GM08714 (cell line): ENCODE data around the gene YTHDC2.

Source experiments
- H3K4me3 ChIP-seq: fragments of 200-500 bp; sonication (Bioruptor generic); 2 replicates; pipeline ENCODE4 v1.5.1; 2014; ENCODE audit warnings: mild to moderate bottlenecking, low read length, inconsistent platforms
- ZNF274 ChIP-seq: IDR thresholded peaks from 2 replicates; pipeline ENCODE4 v1.6.1; 2012; ENCODE audit warnings: mild to moderate bottlenecking, low read depth, low read length

Gene YTHDC2

DNA sequence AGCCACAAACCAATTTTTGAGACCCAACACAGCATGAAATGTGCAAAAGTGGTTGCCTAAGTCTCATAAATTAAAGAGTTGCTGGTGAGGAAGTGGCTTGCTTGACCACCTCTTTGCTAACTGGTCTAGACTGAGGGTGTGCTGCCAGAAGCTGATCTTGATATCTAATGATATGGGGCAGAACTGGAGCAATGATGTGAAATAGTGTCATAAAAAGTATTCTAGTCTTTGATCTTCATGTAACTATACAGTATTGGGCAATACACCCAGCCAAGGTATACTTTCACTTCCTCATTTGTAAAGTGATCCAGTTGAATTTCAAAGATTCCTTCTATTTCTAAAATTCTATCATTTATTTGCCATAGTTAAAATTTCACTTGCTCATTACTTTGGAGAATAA lies 5.9 kb upstream of the YTHDC2 start:
- no peak overlapping the region for H3K4me3 ChIP-seq
- no peak for TF ChIP-seq ZNF274

DNA sequence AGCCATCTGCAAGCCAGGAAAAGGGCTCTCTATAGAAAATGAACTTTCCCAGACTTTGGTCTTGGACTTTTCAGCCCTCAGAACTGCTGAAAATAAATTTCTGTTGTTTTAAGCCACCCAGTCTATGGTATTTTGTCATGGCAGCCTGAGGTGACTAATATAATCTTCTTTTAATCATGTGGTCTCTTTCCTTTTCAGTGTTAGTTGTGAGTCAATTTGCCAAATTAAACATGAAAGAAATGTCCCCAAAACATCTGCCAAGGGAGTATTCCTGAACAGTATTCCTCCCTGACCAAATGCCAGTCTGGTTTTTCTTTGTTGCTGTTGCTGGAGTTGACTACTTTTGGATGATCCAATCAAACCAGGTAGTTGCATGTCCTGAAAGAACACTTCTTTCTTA lies 4.7 kb upstream of the YTHDC2 start:
- TF ChIP-seq ZNF274: no peak

DNA sequence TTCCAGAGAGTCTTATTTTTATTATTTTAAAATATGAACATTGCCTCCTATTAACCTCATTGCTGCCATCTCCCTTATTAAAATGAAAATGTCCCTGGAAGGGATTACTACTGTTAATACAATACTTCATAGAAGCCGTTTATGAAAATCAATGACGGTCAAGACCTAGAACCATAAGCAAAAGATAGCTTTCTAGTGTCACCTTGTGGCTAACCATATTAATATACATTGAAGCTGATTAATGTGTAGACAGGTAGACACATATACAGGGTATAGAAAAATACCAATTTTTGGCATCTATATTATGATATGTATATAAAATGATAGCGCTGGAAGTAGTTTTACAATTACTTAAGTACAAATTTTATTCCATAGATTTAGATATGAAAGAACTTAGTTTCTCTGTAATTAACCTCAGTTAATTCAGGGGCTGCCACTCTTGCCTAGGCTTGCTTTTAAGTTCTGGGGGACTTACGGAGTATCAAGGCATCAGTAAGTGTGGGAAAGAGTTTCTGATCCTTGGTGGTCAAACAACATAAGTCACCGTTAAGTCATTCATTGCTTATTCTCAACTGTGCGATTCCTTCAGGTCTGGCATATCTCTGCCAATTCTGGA lies 2.5 kb upstream of the YTHDC2 start:
- TF ChIP-seq ZNF274: no peak
- no peak overlapping the region for H3K4me3 ChIP-seq

More for the DNA sequence above, 4.7 kb upstream of the YTHDC2 start:
- no peak overlapping the region for H3K4me3 ChIP-seq

DNA sequence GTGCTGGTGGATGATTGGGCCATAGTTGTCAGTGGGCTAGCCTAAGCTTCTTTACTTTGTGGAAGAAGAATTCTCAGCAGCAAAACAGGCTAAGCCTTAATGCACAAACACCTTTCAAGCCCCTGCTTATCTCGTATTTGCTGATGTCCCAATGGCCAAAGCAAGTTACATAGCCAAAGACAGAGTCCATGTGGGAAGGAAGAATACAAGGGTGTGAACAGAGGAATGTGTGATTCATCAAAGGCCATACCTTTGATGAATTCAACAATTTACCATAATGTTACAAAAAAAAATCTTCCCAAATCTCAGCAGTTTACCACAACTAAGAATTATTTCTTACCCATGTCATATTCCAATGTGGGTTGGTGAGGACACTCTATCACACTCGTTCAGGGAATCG lies 1.2 kb upstream of the YTHDC2 start:
- H3K4me3 ChIP-seq: no peak overlapping the region
- no peak for TF ChIP-seq ZNF274

DNA sequence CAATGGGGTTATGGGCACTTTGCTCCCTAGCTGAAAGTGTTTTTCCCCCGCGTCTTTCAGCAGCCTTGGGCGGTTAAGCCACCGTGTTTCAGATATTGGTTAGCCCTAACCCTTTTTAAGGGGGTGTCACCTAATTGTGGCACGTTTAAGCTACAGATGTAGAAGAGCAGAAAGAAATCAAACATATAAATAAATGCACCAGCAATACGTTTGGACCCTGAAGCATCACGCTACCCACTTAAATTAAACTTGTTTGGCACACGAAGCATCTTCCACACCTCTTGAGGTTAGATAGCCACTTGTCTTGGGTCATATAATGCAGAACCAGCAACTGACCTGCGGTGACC lies 768 bp downstream of the YTHDC2 start:
- H3K4me3 ChIP-seq: peak overlapping the region; percentile 83
- no peak for TF ChIP-seq ZNF274

DNA sequence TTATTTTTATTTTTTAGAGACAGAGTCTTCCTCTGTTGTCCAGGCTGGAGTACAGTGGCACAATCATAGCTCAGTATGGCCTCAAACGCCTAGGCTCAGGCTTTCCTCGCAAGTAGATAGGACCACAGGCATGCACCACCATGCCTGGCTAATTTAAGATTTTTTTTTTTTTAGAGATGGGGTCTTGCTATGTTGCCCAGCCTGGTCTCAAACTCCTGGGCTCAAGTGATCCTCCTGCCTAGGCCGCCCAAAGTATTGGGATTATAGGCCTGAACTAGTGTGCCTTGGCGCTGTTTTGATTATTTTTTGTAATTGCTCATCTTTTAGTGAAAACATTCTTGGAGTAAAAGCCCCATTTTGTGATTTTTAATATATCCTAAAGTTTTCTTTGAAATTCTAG lies 5.4 kb downstream of the YTHDC2 start:
- no peak overlapping the region for H3K4me3 ChIP-seq
- TF ChIP-seq ZNF274: no peak

DNA sequence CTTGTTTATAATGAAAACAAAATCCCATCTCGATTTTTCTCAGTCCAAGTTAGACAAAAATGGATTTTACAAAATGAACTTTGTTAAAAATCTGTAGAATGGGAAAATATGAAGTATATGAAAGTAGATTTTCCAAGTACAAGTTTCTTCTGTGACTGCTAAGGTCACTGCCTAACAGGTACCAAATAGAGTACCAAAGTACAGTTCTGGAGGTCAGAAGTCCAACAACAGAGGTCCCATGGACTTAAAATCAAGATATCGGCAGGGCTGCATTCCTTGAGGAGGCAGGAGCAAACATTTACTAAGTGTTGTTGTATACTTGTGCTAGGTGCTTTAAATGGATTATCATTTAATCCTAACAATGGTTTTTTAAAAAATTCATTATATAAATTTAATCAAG lies 5.9 kb downstream of the YTHDC2 start:
- no peak for TF ChIP-seq ZNF274
- H3K4me3 ChIP-seq: no peak overlapping the region

DNA sequence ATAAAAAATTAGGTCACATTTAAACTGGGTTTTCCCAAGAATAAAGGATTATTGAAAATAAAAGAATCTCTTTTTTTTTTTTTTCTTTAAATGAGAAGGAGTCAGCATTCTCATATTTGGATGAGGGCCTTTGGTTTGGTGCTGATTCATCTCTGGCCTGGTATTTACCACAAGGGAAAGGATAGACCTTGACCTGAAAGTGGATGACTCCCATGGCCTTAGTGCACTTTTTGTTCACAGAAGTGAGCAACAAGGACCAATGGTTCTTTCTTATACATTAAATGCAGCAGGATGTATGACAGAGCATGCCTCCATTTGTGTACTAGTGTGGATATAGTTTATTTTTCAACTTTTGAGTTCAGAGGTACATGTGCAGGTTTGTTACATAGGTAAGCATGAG lies 6.9 kb downstream of the YTHDC2 start:
- no peak overlapping the region for H3K4me3 ChIP-seq
- no peak for TF ChIP-seq ZNF274

DNA sequence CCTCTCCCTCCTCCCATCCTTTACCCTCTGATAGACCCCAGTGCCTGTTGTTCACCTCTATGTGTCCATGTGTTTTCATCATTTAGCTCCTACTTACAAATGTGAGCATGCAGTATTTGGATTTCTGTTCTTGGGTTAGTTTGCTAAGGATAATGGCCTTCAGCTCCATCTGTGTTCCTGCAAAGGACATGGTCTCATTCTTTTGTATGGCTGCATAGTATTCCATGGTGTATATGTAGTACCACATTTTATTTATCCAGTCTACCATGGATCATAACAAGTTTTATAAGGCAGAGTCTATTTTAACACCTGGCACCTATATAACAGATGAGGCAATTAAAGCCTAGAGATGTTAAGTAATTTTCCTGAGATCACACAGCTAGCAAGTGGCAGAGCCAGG lies 7.4 kb downstream of the YTHDC2 start:
- TF ChIP-seq ZNF274: no peak
- H3K4me3 ChIP-seq: no peak overlapping the region

DNA sequence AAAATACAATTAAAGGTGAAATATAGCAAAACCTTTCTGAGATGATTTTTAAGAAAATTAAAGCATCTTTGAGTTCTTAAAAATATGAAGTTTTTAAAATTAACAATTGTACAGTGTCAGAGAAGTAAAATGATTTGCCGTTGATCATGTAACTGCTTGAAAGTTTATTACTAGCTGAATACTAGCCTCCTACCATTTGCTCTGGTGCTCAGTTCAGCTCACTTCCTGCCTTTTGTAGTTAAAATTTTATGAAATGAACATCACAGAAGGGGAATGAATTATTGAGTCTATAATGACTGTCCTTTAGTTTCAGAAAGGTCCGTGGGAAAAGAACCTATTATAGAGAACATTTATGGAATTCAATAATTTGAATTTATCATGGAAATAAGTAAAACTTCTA lies 9.7 kb downstream of the YTHDC2 start:
- TF ChIP-seq ZNF274: no peak

DNA sequence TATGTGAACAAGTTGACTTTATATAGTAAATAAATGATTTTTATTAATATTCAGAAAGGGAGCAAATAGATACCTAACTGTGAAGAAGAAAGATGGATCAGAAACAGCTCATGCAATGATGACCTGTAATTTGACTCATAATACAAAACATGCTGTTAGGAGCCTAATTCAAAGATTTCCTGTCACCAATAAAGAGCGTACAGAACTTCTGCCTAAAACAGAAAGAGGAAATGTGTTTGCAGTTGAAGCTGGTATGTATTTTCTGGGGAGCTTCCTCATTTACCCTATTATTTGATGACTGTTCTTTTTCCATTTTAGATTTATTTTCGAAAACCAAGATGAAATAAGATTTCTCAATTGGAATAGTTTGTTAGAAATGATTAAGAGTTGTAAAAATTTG lies 11.4 kb downstream of the YTHDC2 start:
- TF ChIP-seq ZNF274: no peak
- H3K4me3 ChIP-seq: no peak overlapping the region

More for the DNA sequence above, 9.7 kb downstream of the YTHDC2 start:
- H3K4me3 ChIP-seq: no peak overlapping the region

DNA sequence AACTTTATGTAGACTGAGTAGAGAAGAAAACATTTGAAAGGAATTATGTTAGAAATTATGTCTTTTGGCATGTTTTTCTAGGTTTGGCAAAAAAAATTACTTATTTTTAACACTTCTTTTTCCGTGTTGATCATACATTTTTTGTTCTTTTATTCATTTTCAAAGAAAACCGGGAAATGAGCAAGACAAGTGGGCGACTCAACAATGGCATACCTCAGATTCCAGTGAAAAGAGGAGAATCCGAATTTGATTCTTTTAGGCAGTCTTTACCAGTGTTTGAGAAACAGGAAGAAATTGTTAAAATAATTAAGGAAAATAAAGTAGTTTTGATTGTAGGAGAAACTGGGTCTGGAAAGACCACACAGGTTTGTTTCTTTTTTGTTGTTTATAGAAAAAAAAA lies 12.9 kb downstream of the YTHDC2 start:
- no peak for TF ChIP-seq ZNF274
- H3K4me3 ChIP-seq: no peak overlapping the region

DNA sequence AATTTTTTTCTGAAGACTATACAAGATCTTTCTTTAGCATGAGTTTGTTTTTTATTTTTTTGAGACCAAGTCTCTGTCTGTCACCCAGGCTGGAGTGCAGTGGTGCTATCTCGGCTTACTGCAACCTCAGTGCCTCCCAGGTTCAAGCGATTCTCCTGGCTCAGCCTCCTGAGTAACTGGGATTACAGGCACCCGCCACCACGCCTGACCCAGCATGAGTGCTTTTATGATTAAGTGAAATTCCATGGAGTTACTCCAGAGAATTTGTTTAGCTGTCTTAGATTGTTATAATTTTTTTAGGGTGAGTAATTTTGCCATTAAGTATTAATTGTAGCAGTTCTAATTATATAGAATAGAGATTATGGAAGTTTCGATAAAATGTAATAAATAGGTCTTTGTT lies 14.3 kb downstream of the YTHDC2 start:
- TF ChIP-seq ZNF274: no peak
- H3K4me3 ChIP-seq: no peak overlapping the region

DNA sequence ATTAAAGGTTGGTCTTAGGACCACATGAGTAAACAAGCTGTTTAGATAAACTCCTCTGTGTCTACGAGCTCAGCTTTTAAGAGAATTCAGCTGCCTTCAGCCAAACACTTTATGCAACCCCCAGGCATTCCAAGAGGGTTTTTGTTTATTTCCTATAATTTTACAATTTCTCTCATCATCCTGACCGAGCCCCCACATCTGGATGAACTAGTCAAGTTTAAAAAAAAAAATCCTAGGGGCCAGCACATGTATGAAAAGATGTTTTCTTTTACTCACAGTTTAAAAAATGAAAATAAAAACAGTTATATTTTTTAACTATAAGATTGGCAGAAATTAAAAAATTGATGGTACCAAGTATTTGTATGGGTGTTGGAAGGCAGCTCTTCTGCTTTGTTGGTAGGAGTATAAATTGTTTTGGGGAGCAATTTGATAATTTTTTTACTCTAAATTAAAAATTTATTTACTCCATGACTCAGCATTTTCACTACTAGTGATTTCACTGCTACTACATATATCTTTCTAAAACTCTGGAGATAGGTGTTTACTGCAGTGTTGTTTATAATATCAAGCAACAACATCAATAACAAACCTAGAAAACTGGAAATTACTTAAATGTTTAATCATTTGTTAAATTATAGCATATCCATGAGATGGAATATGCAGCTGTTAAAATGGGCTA lies 18.1 kb downstream of the YTHDC2 start:
- no peak overlapping the region for H3K4me3 ChIP-seq
- no peak for TF ChIP-seq ZNF274

DNA sequence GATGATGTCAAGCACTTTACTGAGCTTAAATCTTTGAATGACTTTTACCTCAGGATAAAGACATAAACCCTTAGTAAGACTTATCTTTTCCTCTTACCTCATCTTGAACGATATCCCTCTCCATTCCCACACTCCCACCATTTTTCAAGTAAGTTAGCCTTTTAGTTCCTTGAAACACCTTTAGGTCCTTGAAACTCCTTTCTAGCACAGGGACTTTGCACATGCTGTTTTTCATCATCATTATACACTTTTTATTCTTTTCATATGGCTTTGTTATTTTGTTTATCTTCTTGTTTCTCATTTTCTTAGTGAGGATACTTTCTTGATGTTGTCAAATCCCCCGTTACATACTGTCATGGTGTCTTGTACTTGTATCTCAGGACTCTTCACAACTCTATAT lies 24.8 kb downstream of the YTHDC2 start:
- no peak for TF ChIP-seq ZNF274
- H3K4me3 ChIP-seq: no peak overlapping the region

DNA sequence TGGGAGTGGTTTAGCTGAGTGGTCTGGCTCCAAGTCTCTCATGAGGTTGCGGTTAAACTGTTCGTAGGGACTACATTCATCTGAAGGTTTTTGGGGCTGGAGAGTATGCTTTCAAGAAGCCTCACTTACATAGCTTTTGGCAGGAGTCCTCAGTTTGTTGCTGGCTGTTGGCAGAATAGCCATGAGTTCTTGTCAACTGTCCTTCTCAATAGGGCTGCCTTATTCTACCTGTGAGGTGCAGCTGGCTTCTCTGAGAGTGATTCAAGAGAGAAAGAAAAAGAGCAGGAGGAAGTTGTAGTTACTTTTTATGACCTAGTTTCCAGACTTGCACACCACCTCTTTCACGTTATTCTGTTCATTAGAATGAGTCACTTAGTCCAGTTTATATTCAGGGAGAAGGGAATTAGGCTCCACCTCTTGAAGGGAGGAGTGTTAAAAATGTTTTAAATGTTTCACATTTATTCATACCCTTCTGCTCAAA lies 33.2 kb downstream of the YTHDC2 start:
- no peak overlapping the region for H3K4me3 ChIP-seq
- TF ChIP-seq ZNF274: no peak

DNA sequence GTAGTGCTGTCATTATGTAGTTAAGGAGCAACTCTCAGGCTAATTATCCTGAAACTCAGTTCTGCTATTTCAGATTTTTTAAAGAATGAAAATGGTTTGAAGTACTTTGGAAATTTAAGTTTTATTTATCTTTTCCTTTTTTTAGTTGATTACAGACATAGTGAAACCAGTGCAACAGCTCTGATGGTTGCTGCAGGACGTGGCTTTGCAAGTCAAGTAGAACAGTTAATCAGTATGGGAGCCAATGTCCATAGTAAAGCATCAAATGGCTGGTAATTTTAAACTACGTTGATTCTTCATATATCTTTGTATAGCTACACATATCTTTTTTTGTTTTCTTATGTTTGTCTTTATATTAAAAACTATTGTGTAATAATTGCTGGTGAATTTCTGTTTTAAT lies 34.9 kb downstream of the YTHDC2 start:
- no peak for TF ChIP-seq ZNF274
- no peak overlapping the region for H3K4me3 ChIP-seq
